ENCODE results near the gene CD79B.

Gene CD79B

DNA sequence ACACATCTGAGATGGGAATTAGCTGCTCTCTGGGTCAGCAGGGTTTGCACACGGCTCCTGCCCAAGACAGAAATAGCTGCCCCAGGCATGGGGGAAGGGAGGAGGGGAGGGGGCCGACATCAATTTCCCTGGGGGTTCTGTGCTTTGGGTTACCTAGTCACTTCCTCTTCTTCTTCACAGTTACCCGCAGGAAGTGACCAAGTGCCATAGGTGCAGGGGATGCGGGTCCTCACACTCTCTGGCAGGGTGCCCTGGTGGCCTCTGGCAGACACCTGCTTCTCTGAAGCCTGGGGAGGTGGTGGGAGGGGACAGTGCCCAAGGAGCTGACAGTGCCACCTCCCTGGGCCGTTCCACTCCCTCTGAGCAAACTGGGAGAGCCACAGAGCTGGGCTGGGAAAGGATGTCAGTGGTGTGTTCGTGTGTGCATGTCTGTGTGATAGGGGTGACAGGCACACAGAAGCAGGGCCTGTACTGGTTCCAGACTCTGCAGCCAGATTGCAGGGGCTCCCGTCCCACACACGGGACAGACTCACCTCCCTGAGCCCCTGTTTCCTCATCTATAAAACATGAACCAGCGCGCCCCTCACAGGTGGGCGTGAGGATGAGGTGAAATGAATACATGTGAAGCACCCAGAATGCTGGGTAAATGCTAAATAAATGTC is 22.4 kb upstream of the CD79B start:
- no peak for DNase-seq (ENCODE audit: low read depth)

DNA sequence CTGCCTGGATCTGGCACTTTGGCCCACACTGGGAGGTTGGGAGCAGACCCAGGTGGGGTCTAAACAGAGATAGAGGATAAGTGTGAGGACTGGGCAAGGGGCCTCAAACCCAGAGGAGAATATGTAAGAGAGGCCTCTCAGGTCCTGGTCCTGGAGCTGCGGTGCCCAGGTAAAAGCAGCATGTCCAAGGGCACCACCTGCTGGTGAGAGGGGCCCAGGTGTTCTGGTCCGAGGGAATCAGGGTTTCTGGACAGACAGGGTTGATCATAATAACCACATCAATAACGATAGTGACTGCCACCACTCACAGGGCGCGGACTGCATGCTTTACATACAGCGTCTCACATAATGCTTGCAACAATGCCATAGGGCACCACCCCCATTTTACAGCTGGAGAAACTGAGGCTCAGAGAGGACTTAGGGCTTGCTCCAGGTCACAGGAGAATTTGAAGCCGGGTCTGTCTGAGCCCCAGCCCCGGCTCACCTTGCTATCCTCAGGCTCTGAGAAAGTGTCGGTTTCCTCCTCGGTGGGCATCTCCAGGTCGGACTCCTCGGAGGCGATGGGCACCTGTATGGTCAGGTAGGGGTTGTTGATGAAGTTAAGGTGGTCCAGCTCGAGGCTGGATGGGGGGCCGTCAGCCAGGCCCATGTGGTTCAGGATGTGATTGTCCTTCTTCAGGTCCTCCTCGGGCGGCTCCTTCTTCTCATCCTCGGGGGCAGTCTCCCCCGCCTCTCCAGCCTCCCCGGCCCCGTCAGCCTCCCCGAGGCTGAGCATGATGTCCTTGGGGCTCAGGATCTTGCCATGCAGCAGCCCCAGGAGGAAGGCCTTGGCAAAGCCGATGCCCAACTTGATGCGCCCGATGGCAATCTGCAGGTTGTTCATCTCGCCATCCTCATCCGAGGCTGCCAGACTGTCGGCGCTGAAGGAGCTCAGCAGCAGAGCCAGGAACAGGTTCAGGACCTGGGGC is 19.1 kb upstream of the CD79B start:
- no peak for DNase-seq (ENCODE audit: low read depth)

DNA sequence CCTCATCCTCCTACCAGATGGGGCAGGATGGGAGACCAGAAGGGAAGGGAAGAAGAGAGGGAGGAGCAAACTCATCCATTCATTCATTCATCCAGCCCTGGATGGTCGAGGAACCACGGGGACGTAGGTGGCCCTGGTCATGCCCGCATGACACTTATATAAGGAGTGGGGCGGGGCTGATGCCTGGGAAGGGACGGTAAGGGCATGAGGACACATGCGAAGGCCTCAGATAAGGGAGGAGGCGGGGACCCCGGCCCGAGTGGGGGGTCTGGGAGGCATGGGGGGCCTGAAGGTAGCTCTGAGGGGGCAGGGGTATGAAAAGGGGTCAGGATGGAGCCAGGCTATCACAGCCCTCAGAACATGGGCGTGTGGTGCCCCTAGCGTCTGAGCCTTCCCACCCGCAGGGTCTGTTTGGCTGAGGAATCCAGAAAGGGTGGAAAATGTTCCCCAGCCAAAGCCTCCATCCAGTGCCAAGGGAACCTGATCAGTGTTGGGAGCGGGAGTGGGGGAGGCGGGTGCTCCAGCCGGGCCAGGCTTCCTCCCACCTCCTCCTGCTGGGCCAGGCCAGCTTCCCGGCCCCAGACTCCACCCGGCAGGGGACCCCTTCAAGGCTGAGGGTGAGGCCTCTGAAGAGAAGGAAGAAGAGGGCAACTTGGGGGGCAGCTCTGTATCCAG is 17.6 kb upstream of the CD79B start:
- DNase-seq (ENCODE audit: low read depth) = no peak

DNA sequence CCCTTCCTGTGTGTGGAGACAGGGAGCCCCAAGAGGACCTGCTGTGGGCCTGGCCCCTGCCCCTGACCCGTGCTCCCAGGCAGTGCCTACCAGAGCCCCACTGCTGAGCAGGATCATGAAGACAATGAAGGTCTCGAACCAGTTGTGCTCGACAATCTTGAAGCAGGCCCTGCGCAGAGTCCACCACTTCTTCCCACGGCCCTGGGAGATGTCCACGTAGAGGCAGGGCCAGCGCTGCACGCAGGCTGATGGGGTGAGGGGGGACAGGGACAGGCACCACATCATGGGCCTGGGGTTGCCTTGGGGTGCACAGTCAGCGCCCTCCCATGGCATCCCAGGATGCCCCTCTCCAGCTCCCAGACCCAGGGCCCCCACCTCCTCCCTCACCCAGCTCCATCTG is 16.4 kb upstream of the CD79B start:
- no peak for DNase-seq (ENCODE audit: low read depth)

DNA sequence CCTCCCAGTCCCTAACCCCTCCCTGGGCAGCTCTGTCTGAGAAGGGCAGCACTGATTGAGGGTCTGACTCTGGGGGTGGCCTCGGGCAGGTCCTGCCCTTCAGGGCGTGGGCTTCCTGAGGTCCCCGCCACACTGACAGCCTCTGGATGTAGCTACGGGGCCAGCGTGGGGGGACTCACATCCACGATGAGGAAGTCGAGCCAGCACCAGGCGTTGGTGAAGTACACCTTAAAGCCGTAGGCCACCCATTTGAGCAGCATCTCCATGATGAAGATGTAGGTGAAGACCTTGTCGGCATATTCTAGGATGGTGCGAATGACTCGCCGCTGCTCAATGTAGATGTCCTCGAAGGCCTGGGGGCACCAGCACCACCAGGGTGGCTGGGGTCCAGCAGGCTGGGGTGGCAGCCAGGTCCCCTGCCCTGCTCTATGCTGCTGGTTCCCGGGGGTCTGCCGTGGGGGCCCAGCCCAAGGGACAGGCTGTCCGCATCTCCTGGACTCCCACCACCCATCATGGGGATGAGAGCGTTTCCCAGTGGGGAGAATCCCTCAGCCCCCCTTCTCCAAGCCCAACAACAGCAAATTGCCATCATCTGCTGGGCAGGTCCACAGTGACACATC is 15.7 kb upstream of the CD79B start:
- DNase-seq (ENCODE audit: low read depth) = no peak

DNA sequence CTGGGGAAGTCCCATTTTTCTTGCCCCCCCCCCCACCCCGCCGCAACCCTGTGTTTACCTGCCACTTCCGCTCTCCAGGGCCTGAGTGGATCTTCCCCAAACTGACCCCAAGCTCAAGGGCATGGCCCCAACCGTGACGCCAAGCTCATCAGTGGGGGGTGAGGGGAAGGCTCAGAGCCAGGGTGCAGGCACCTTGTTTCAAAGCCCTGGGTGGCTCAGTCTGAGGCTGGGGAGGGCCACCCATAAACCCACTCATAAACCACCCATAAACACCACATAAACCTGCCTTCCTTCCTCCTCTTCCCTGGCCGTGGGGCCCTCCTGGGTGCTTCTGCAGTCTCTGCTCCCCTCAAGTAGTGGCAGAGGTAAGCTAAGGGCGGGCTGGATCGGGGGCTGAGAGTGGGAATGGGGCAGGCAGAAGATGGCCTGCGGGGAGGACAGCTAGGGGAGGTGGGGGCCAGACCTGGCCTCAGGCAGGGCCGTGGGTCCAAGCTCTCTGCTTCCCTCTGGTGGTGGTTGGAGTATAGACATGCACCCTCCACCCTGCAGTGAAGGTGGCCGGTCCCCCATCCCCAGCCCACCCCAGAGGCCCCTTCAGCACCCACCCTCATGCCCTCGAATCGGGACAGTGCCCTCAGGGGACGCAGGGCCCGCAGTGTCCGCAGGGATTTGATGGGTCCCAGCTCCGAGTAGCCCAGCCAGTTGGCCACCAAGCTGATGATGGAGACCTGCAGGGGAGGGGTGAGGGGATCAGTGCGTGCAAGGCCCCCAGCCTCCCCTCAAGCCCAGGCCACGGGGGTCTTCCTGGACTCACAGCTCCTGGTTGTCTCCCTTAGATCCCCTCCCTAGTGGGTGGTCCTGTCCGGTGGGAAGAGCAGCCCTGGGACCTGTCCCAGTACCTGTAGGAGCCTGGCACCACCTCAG is 14.6 kb upstream of the CD79B start:
- DNase-seq (ENCODE audit: low read depth) = no peak

DNA sequence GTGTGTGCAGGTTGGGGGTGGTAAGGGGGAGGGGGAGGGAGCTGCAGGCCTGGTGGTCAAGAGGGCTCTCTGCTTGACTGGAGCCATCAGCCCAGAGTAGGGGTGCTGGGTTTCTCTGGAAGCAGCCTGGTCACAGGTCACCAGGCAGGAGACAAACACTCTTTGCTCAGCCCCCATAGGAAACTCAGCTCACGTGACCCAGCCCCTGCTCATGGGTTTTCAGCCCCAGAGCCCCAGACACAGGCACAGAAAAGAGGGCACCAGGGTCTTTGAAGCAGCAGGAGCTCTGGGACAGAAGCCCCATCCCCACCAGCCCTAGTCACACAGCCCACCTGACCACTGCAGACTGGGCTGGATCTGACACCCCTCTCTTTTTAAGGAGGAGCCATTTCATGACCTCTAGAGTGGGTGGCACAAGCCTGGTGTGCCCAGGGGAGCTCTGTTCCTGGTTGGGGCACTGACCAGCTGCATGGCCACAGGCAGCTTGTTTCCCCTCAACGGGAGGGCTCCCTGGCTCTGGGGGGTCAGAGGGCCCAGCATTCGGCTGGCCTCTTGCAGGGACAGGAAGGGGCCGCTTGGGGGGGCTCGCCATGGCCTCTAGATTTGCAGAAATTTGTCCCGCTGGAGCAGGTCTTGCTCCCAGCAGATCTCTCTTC is 13.8 kb upstream of the CD79B start:
- no peak for DNase-seq (ENCODE audit: low read depth)

DNA sequence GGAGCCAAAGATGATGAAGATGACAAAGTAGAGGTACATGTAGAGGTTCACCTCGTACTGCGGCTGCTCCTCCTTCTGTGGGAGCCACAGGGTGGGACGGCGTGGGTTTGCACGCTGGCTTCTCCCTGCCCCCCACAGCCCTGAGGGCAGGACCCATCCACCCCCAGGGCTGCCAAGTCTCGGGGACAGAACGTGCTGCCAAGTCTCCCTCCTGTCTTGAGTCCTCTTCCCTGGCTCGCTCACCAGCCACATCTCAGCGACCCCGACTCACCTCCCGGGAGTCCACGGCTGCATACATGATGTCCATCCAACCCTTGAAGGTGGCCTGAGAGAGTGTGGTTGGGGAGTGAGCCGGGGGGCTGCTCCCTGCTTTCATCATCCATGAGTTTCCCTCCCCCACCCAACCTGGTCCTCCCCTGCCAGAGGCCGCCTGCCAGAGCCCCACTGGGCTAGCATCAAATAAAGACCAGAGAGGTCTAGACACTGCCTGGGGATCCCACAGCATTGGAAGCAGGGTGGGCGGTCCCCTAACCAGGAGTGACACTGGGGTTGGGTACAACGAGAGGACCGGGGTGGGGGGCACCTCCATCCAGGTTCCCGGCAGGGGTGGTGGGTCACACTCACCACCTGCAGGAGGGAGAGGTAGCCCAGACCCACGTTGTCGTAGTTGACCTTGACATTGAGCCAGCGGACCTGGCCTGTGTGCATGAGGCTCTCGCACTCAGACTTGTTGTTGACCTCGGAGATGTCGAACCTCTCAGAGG is 12.8 kb upstream of the CD79B start:
- DNase-seq (ENCODE audit: low read depth) = no peak

DNA sequence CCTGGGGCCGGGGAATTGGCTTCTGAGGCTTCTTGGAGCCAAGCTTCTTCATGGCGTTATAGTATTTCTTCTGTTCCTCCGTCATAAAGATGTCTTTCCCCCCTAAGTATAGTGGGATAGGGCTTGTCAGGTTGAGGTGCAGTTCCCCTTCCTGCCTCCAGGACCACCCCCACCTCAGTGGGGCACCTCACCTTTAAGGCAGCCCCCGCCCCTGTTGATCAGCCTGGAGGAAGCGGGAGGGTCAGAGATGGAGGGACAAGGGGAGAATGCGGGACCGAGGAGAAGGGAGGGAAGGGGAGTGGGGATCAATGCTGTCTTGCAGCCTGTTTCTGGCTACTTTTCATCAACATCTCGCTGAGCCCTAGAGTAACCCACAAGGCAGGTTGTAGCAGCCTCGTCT is 11.6 kb upstream of the CD79B start:
- DNase-seq (ENCODE audit: low read depth) = no peak

DNA sequence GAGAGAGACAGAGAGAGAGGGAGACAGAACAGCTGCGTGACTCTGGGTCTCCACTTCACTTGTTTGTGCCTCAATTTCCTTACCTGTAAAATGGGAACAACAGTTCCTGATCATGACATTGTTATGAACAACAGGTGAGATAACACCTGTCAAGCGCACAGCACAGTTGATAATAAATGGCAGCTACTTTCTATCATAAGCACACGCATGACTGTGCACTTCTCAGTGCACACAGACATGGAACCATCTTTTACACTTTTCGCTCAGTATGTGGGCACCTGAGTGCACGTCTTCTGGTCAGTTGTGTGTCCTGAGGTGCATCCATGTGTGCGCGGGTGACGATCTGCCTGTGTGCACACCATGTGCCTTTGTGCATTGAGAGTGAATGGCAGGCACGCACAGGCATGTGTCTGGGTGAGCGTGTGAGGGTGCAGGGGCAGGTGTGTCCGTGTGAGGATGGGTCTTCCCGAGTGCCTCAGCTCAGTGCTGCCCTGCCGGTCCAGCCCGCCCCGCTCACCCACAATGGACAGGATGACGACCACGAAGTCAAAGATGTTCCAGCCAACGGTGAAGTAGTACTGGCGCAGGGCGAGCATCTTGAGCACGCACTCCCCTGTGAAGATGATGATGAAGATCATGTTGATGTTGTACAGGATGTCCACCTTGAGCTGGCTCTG is 10.3 kb upstream of the CD79B start:
- DNase-seq (ENCODE audit: low read depth) = no peak

DNA sequence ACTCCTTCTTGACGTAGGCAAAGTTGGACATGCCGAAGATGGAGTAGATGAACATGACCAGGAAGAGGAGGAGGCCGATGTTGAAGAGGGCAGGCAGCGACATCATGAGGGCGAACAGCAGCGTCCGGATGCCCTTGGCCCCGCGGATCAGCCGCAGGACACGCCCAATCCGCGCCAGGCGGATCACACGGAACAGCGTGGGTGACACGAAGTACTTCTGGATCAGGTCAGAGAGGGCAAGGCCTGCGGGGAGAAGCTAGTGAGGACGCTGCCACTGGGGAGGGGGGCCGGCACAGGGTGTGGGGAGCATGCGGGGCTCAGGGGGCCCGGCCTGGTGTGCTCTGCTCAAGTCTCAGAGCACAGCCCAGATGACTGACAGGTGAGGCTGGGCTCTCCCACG is 9.6 kb upstream of the CD79B start:
- no peak for DNase-seq (ENCODE audit: low read depth)

DNA sequence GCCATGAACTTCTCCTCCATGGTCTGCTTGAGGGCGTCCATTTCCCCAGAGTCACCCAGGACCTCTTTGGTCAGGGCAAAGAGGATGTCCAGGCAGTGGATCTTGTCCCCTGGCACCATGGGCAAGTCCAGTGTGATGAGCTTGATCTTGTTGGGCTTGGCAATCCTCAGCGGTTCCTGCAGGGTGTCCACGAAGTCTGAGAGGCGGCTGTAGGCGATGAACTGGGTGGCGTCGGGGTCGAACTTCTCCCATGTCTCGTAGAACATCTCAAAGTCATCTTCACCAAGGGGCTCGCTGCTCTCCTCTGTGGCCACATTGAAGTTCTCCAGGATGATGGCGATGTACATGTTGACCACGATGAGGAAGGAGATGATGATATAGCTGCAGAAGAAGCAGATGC is 9.0 kb upstream of the CD79B start:
- no peak for DNase-seq (ENCODE audit: low read depth)

DNA sequence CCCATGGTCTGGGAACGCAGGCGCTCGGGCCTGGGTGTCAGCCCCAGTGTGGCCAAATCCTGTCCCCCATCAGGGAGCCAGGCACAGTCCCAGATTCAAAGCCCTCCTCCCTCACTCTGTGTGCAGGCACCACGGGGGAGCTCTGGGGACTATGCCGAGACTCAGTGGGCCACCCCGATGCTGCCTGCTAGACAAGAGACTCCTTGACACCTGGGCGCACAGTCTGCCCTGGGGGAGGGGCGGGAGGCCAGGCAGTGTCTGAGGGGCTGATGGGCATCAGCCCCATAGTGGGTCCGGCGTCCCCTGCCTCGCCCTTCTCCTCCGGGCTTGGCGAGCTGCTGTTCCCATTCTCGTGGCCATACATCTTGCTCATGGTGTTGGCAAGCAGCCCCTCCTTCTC is 8.5 kb upstream of the CD79B start:
- DNase-seq (ENCODE audit: low read depth) = no peak

DNA sequence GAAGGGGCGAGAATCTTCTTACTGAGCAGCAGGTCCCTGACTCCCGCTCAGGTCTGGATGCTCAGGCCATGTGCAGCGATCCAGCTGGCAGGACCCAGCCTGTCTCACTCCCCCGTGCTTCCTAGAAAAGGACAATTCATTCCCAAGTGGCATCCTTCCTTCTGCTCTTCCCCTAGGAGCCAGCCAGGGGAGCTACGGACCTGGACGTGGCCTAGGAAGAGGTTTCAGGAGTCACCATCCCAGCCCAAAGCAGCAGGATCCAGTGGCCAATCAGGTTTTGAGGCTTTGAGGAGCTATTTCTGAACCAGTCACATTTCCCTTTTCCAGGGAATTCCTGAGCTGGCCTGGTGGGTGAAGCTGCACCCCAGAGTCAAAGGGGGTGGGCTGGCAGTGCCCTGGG is 7.8 kb upstream of the CD79B start:
- DNase-seq (ENCODE audit: low read depth) = no peak

DNA sequence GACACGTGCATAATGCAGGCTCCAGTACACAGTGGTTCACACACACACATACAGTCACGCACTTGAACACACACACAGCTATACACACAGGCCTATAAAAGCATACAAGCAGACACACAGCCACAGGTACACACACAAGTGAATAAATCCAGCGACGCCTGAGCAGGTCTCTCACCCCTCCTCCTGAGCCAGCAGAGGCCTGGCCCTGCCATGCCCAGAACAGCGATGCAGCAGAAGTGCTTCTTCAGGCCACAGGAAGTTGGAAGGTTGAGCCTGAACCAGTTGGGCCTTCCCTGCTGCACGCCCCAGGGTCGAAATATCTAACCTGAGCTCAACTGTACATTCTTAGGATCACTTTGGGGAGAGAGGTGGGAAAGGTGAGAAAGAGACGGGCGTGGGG is 7.3 kb upstream of the CD79B start:
- no peak for DNase-seq (ENCODE audit: low read depth)

DNA sequence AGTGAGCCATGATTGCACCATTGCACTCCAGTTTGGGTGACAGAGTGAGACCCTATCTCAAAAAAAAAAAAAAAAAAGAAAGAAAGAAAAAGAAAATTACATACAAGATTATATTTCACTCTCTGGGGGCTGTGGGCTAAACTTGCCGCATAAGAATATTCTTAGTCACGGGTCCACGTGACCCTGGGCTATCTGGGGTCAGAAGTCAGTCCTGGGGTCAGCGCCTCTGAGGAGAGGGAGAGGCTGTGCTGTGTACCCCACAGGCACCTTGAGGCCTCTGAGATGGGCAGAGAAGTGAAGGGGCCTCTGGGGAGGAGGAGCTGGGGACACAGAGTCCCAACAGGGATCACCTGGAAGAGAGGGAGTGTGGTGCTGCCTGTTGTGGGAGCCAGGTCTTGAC is 5.8 kb upstream of the CD79B start:
- no peak for DNase-seq (ENCODE audit: low read depth)

DNA sequence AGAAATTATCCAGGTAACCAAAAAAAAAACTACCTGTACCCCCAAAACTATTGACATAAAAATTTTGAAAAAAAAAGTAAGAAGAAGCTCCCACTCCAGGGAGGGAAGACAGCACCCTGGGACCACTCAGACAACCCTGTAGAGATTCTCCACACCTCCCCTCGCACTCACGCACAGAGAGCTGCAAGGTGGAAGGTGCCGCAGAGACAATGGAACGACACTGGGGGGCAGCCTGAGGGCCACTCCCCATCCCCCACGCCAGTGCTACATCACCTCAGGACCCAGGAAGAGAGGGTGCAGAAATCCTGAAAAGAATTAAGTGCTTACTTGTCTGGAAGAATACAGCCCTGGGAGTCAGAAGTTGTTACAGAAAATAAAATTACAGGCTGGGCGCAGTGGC is 5.2 kb upstream of the CD79B start:
- no peak for DNase-seq (ENCODE audit: low read depth)

DNA sequence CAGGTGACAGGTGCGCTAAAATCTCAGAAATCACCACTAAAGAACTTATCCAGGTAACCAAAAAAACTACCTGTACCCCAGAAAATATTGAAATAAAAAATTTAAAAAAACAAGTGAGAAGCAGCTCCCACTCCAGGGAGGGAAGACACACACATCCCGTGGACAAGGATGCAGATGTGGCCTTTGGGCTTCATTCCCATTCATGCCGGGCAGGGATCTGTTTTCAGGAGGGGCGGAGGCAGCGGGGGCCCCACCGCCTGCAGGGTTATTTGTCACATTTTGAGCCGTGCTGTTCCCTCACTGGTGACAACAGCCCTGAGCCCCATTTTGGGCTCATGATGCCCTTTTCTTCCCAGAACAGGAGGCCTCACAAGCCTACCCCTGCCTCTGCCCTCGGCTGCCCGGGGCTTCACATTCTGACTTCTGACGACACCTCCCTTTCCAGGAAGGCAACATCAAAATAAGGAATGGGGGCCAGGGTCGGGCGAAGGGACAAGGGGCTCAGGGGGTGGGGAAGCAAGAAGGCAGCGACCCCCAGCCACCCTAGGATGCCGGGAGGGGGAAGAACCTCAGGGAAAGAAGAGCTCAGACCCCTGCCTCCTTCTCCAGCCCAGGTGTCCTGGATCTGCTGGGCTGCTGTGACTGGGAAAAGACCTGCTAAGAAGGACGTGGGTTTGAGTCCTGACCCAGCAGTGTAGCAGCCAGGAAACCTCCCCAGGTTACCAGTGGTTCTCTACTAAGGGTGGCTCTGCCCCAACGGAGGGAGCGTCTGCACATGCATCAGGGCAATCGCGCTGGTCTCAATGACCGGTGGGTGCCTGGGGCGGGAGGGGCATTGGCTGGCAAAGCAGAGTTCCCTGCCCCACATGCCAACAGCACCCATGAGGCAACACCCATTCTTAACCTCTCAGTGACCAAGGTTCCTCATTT is 2.3 kb upstream of the CD79B start:
- DNase-seq (ENCODE audit: low read depth) = no peak
